Hematopoietic multipotent progenitor cell (in vitro differentiated cells): ENCODE results near the gene DPF3. TPM values are rescaled to one million over a fixed set of nuclear protein-coding genes. Genes with fewer than 3 reads are reported as not detected.

Experiments used
- DNase-seq, 3 donors: peaks; one replicate each; pipeline ENCODE4 v3.0.0-alpha.2; 2011 to 2015; ENCODE audit warnings: low read depth in 2 of 3, low spot score in 2 of 3
- total RNA-seq: library from RNA; depleted of rRNA; stranded (reverse); fragments of >200 nt; gene quantifications from one replicate; pipeline ENCODE4 v1.2.3, GENCODE V29; 2012

Gene DPF3
- total RNA-seq, 1 donor = under 0.01 TPM

DNA sequence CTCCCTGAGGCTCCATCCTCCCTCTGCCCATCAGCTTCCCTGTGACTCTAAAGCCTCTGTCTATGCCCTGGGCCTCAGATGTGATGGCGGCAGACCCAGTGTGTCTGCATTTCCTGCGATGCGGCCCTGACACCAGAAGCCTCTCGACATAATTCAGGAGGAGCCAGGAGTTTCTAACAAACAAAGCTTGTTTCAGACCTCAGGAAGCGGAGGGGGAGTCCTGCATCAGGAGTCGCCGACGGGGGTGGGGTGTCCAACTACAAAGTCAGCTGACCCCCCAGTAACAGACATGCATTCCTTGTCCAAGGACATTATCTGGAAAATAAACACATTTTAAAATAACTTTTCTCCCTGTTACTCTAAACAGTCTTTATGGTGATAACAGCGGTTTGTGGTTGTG lies 167.5 kb downstream of the DPF3 start:
- DNase-seq = no peak

- no peak for DNase-seq
Observed at GRCh38 chr14:72723858-72724530, 169.9 kb downstream of the DPF3 start.

DNA sequence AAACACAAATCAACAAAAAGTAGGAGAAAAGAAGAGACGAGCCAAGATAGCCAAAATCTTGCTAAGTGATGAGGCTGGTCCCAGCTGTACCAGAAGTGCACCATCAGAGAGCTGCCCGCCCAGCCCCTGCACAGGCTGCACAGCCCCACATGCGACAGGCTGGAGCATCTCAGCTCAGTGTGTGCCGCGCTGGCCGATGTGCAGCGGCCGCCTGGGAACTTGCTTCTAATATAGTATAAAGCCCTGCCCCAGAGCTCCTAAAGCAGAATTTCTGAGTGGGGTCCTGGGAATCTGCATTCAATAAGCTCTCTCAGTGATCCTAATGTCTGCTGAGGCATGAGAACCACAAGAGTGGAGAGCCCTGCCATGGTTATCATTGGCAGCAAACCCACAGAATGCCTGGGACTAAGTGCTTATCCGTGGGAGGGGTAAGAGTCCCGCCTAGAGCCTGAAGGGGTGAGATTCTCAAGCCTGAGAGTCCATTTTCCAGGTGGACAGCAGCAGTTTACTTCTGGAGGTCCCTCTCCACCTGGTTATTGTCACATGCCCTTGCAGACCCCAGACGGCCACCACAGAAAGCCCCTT lies 171.6 kb downstream of the DPF3 start:
- no peak for DNase-seq

- DNase-seq = no peak
Observed at GRCh38 chr14:72721083-72721482, 172.8 kb downstream of the DPF3 start.

DNA sequence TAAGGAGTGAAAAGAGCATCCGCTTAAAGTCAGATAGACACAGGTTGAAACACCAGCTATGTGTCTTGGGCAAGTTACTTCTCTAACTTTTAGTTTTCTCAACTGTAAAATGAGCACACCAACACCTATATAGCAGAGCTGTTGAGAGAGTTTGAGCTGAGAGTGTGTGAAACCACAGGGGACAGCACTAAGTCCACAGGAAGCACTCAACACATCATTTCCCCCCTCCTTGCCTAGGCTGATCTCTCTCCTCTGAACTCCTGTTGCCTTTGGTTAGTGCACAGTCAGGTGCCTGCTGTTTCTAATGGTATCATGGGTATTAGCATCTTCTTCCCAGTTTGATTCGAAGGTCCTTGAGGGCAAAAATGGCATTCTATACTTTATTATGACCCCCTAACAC lies 176.7 kb downstream of the DPF3 start:
- DNase-seq = no peak

GRCh38 chr14:72716476-72716875 lies 177.4 kb downstream of the DPF3 start:
- DNase-seq = no peak

DNA sequence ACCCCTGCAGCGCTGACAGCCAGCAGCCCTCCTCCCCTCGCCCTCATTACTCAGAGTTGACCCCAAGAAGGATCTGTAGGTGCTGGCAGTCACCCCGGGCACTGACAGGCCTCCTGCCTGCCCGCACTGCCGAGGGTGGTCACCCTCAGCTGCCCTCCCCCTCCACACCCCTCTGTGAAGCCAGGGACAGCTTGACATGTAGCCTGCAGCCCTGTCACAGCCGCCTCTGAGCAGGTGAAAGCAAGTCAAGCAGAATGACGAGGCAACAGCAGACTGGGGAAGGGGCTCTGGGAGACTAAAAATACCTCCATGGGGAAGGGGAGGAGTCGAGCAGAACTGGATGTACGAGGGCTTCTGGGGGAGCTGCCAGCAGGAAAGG lies 178.1 kb downstream of the DPF3 start:
- DNase-seq = no peak

DNA sequence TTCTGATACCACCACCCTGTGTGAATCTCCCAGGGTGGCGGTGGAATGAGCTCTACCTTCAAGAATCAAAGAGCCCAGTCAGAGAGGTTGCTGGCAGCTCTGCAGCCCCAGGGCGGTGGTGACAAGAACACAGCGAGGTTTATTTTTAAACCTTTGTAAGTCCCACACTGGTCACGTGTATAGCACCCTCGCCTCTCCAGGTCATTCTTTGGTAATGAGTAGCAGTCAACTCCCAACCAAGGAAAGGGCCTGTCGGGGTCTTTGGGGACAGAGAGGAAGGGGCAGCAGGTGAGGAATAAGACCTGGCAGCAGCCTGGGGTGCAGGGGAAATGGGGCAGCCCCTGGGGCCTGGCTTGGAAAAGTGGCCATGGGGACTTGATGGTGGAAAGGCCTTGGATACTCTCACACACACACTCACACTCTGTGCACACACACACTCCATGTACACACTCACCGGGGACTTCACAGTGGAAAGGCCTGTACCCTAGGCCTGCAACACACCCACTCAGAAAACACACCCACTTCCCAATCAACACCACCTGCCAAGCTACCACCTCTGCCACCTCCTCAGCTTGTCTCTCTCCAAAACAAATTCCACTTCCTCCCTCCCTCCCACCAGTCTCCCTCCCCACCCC lies 178.6 kb downstream of the DPF3 start:
- DNase-seq = peak in 2 of 3 donors; percentile 21 to 31

DNA sequence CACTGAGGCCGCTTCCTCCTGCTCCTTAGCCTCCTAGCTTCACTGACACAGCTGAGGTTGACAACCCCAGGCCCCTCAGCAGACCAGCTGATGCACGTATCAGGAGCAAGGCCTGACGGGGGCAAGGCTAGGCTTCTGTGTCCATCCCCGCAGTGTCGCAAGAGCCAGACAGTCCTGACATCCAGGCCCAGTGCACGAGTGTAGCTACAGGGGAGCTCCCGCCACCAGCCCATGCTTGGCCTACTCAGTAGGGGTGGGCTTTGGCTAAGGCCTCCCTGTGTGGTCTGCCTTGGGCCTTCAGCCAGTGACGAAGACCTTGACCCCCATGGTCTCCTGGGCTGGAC lies 179.1 kb downstream of the DPF3 start:
- DNase-seq = no peak

DNA sequence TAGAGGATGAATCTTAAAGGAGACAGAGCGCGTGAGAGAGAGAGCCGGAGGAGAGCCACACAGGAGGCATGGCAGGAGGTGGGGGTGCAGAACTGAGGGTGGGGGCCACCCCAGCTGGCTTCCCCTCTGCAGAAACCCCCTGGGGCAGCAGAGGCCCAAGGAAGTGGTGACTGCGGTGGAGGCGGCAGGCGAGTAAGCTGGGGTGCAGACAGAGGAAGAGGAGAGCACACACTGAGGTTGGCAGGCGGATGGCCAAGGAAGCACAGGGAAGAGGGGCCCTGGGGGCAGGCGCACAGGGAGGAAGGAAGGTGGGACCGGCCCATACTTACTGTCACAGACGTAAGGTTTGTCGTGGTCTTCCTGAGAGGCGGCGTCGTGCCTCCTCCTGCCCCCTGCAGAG lies 179.8 kb downstream of the DPF3 start:
- DNase-seq = peak in 2 of 3 donors; percentile 59 to 78

- DNase-seq = no peak
Observed at GRCh38 chr14:72711936-72712335, 182.0 kb downstream of the DPF3 start.

GRCh38 chr14:72709916-72710611 lies 183.8 kb downstream of the DPF3 start:
- DNase-seq = no peak

DNA sequence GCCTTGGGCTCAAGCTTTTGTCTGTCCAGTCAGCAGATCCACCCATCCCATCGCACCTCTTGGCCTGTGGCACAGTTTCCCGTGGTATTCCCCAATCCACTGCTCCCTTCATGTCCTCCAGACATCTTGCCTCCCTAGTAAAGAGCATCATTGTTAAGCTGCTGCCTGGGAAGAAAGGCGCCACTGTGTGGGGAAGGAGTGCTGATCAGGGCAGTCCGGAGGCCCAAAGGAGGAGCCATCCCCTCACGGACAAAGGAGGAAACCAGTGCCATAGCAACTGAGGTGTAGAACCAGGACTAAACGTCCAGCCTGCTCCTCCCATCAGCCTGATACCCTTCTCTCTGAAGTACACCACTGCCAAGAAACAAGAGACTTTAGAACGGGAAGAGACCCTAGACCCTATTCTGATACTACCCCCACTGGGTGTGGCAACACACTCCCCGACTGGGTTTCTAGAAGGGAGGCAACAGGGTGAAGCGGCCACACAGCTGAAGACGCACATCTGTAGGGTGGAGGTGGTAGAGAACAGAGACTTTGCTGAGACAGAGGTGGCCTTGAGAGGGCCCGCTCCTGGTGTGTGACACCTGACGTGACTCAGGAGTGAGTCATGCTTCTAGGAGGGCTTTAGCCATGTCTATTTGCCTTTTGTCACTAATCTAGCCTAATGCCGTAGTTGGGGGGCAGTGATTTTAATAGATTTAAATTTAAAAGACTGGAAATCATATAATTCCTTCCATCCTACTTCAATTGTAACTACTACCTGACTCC lies 185.0 kb downstream of the DPF3 start:
- no peak for DNase-seq

- no peak for DNase-seq
Observed at GRCh38 chr14:72708222-72708621, 185.7 kb downstream of the DPF3 start.

GRCh38 chr14:72706485-72706884 lies 187.4 kb downstream of the DPF3 start:
- no peak for DNase-seq

DNA sequence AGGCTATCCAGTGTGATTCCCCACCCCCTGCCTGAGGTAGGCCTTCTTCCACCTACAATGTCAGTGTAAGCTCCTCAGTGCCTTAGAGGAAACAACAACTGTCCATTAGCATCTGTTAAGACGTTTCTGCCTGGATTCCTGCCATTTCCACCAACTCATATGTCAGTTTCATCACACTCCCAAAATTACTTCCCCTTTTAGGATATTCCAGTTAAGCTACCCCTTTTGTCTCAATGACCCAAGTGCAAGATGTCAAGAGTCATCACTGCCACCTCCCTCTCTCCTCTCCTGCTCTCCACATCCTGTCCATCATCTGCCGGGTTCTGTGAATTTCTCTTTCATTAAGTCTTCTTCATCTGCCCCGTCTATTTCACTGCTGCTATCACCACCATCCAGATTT lies 189.4 kb downstream of the DPF3 start:
- DNase-seq = peak in 1 of 3 donors; percentile 18

- DNase-seq = no peak
Observed at GRCh38 chr14:72701605-72702004, 192.3 kb downstream of the DPF3 start.

GRCh38 chr14:72701237-72701565 lies 192.7 kb downstream of the DPF3 start:
- DNase-seq = no peak

DNA sequence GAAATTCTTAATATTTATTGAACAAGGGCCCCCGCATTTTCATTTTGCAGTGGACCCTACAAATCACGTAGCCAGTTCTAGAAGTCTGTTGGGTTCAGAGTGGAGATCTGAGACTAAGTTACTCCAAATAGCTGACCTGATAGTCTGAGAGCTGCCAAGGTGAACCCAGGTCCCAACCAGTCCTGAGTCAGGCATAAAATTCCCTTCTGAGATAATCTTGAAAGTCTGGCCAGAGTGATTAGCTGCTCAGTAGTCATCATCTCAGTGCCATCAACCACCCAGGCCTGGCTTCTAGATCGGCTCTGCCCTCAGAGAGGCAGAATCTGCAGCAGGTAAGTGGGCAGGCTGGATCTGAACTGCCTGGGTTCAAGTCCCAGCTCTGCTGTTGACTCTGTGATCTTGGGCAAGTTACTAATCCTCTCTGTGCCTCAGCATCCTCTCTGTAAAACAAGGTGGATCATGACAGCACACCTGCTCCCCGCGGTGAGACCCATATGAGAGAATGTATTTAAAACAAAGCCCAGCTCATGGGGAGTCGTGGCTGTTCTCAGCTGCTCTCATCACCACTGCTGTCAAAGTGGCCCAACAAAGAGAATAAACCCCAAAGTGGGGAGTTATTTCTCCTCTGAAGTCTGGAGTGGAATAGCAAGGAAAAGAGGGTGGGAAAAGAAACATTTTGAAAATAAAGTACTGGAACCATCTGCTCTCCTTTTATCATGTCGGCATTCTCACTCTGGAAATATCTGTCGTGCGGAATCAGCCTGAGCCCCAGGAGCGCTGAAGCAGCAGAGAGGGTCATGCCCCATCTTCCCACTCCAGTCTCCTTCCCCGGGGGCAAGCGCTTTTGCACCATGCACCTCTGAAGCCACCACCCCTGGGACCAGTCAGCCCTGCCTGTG lies 193.3 kb downstream of the DPF3 start:
- no peak for DNase-seq

DNA sequence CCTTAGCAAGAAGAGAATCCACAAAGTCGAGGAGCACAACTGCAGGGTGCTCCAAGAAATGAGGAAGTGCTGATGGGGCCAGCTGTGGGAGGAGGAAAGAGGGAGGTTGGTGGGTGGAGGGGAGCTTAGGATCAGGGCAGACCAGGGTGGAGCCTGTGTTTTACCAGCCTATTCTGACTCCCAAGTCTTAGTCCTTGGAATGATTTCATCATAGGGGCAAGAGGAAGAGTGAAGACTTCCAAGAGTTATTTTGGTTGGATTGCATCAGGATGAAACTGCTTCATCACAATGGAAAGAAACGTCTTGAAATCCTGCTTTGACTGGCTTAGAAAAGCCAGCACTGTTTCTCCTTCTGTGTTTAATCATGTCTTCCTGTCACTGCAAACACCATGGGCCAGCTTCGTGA lies 194.0 kb downstream of the DPF3 start:
- DNase-seq = peak in 2 of 3 donors; percentile 18 to 58
